GM12878 (cell line): ENCODE data around the gene PPP2R5B. TPM values are rescaled to one million over a fixed set of nuclear protein-coding genes. Genes with fewer than 3 reads are reported as not detected.

ENCODE experiments used
- ASH2L ChIP-seq: fragments of 300-600, 200-600 bp; sonication (generic); IDR thresholded peaks from 2 replicates; pipeline ENCODE4 v1.6.1; 2017; ENCODE audit warnings: low read depth, mild to moderate bottlenecking, borderline replicate concordance
- CTCF ChIP-seq, 3 experiments: IDR thresholded peaks in 2 of 3; conservative IDR thresholded peaks in 1 of 3; 2 replicates each; pipeline ENCODE4 v1.5.1; 2011; ENCODE audit warnings: low read depth in 3 of 3, low read length in 3 of 3, mild to moderate bottlenecking in 3 of 3, control low read depth in 2 of 3, moderate library complexity in 2 of 3, inconsistent platforms in 1 of 3, mixed read lengths in 1 of 3; ENCODE audit not compliant: control insufficient read depth in 2 of 3, insufficient read depth in 1 of 3; ENCODE audit errors: extremely low read depth in 1 of 3
- GABPA ChIP-seq: IDR thresholded peaks from 2 replicates; pipeline ENCODE4 v1.6.1; 2014; ENCODE audit warnings: antibody characterized with exemption, low read depth, mild to moderate bottlenecking, inconsistent platforms
- HDAC6 ChIP-seq: fragments of 200-600 bp; sonication (generic); IDR thresholded peaks from one replicate; pipeline ENCODE4 v1.8.0; 2017; ENCODE audit warnings: antibody characterized with exemption; ENCODE audit not compliant: unreplicated experiment
- MAX ChIP-seq: IDR thresholded peaks from 2 replicates; pipeline ENCODE4 v1.6.1; 2012; ENCODE audit warnings: low read depth, low read length, improper control_type of control experiment
- MYB ChIP-seq: fragments of 150-350 bp; IDR thresholded peaks from 2 replicates; pipeline ENCODE4 v1.6.1; 2014; ENCODE audit warnings: mild to moderate bottlenecking, low read depth, low read length, borderline replicate concordance
- SIX5 ChIP-seq: IDR thresholded peaks from 2 replicates; pipeline ENCODE4 v1.6.1; 2011; ENCODE audit warnings: mild to moderate bottlenecking, low read depth, low read length, moderate library complexity; ENCODE audit not compliant: severe bottlenecking
- SMAD1 ChIP-seq: fragments of 450-650 bp; IDR thresholded peaks from 2 replicates; pipeline ENCODE4 v1.6.1; 2018; ENCODE audit warnings: mild to moderate bottlenecking, low read depth; ENCODE audit not compliant: partially characterized antibody
- SREBF1 ChIP-seq: IDR thresholded peaks from 2 replicates; pipeline ENCODE4 v1.6.1; 2012; ENCODE audit warnings: mild to moderate bottlenecking, low read length
- SREBF2 ChIP-seq: IDR thresholded peaks from 2 replicates; pipeline ENCODE4 v1.6.1; 2012; ENCODE audit warnings: mild to moderate bottlenecking, low read length
- TARDBP ChIP-seq: IDR thresholded peaks from 2 replicates; pipeline ENCODE4 v1.6.1; 2016; ENCODE audit warnings: borderline replicate concordance
- USF1 ChIP-seq: IDR thresholded peaks from 2 replicates; pipeline ENCODE4 v1.6.1; 2011; ENCODE audit warnings: borderline replicate concordance, low read depth, mild to moderate bottlenecking, moderate library complexity, mixed read lengths, low read length; ENCODE audit not compliant: insufficient read depth; ENCODE audit errors: extremely low read length
- WRNIP1 ChIP-seq: IDR thresholded peaks from 2 replicates; pipeline ENCODE4 v1.6.1; 2011; ENCODE audit warnings: low read depth, low read length, improper control_type of control experiment, borderline replicate concordance
- ZNF274 ChIP-seq: IDR thresholded peaks from one replicate; pipeline ENCODE4 v1.8.0; 2011; ENCODE audit not compliant: insufficient read length, insufficient read depth
- ZZZ3 ChIP-seq: IDR thresholded peaks from 2 replicates; pipeline ENCODE4 v1.6.1; 2011; ENCODE audit warnings: low read depth; ENCODE audit not compliant: control insufficient read depth, insufficient read length
- polyA plus RNA-seq, 11 experiments: library from polyadenylated mRNA; depleted of rRNA in 4 of 11; unstranded in 6 of 11; stranded (reverse) in 5 of 11; fragments of >200 nt; fragmentation: Nextera tagmentation in 4 of 11; fragmentation: Illumina TruSeq in 1 of 11; extraction: Ambion mirVana in 4 of 11; extraction: Trizol in 1 of 11; gene quantifications; 1 replicate in 1 of 11; 2 replicates in 10 of 11; pipeline versions ENCODE4 v1.2.1 to v1.2.3, GENCODE V29; 2011 to 2016; ENCODE audit warnings: inconsistent platforms in 2 of 11, missing spikeins in 2 of 11, low read depth in 1 of 11
- total RNA-seq, 4 experiments: library from RNA; depleted of rRNA in 3 of 4; stranded (reverse); fragments of >200 nt in 3 of 4; fragmentation: Illumina TruSeq in 1 of 4; extraction: Trizol in 1 of 4; gene quantifications; 2 replicates each; pipeline versions ENCODE4 v1.2.1 to v1.2.3, GENCODE V29; 2013 to 2021
- TF ChIP-seq, protein P1 (sequence below): fragments of 450-650 bp; IDR thresholded peaks from 2 replicates; pipeline ENCODE4 v1.6.1; 2017; ENCODE audit warnings: low read depth, mild to moderate bottlenecking, moderate library complexity
- TF ChIP-seq, protein P2 (sequence below): fragments of 150-350 bp; IDR thresholded peaks from 2 replicates; pipeline ENCODE4 v1.6.1; 2014; ENCODE audit warnings: mild to moderate bottlenecking, low read depth, low read length

The PPP2R5B gene
- total and polyA plus RNA-seq, 10 of the 15 experiments (the other 5 are each of a cell fraction or from before 2014, with no cell fraction given), result 0.08 to 6.7 (median 2.0) TPM

GRCh38 chr11:64923944-64924909 is at the start of gene PPP2R5B (continued):
- TF ChIP-seq, protein P1, sequence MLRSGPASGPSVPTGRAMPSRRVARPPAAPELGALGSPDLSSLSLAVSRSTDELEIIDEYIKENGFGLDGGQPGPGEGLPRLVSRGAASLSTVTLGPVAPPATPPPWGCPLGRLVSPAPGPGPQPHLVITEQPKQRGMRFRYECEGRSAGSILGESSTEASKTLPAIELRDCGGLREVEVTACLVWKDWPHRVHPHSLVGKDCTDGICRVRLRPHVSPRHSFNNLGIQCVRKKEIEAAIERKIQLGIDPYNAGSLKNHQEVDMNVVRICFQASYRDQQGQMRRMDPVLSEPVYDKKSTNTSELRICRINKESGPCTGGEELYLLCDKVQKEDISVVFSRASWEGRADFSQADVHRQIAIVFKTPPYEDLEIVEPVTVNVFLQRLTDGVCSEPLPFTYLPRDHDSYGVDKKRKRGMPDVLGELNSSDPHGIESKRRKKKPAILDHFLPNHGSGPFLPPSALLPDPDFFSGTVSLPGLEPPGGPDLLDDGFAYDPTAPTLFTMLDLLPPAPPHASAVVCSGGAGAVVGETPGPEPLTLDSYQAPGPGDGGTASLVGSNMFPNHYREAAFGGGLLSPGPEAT, result peak; percentile 98
- TF ChIP-seq USF1, result no peak
- TF ChIP-seq CTCF (IDR thresholded peaks at IDR 0.05 in 2 of 3, conservative IDR thresholded peaks at IDR 0.05 in 1 of 3; ENCODE audit: control insufficient read depth in 2 of 3, extremely low read depth in 1 of 3, insufficient read depth in 1 of 3, low read depth in 3 of 3, low read length in 3 of 3), result no peak
- peak; percentile 96 for TF ChIP-seq TARDBP
- no peak for TF ChIP-seq HDAC6
- TF ChIP-seq GABPA, result peak; percentile 76
- TF ChIP-seq, protein P2, sequence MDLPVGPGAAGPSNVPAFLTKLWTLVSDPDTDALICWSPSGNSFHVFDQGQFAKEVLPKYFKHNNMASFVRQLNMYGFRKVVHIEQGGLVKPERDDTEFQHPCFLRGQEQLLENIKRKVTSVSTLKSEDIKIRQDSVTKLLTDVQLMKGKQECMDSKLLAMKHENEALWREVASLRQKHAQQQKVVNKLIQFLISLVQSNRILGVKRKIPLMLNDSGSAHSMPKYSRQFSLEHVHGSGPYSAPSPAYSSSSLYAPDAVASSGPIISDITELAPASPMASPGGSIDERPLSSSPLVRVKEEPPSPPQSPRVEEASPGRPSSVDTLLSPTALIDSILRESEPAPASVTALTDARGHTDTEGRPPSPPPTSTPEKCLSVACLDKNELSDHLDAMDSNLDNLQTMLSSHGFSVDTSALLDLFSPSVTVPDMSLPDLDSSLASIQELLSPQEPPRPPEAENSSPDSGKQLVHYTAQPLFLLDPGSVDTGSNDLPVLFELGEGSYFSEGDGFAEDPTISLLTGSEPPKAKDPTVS, result no peak
- no peak for TF ChIP-seq SMAD1
- no peak for TF ChIP-seq ZZZ3
- no peak for TF ChIP-seq SREBF2
- no peak for TF ChIP-seq ASH2L
- no peak for TF ChIP-seq SREBF1
- no peak for TF ChIP-seq MYB
- TF ChIP-seq MAX, result peak; percentile 49; the same call in 1 of the 2 replicates
- TF ChIP-seq WRNIP1, result no peak
- TF ChIP-seq SIX5, result peak; percentile 91
- no peak for TF ChIP-seq ZNF274
